DMS153 (cell line): Measurements from ENCODE around the gene LRRFIP2.
"Not testable (repeated sequence)": the region's sequence is repeated elsewhere in the genome, so short reads cannot be mapped to it uniquely, and the experiment has no call there.

Experiments
- DNase-seq: peaks from one replicate; lab custom pipeline; 2025; lab: John Stamatoyannopoulos, UW

The LRRFIP2 gene

GRCh38 chr3:37174532-37175126, at the start of gene LRRFIP2:
Gene LRRFIP2, minus strand, starts transcription at chr3:37174582. Its CDS starts 25,599 bp downstream, at chr3:37148983.
- DNase-seq, result no peak

- no peak for DNase-seq
Measured at GRCh38 chr3:37223576-37223975, 49.2 kb upstream of the LRRFIP2 start.

- DNase-seq, result no peak
Measured at GRCh38 chr3:37223141-37223558, 48.8 kb upstream of the LRRFIP2 start.

- not testable (repeated sequence) for DNase-seq
Measured at GRCh38 chr3:37222542-37222941, 48.2 kb upstream of the LRRFIP2 start.

- no peak for DNase-seq
Measured at GRCh38 chr3:37221407-37221806, 47.0 kb upstream of the LRRFIP2 start.

- peak; percentile 1 for DNase-seq
Measured at GRCh38 chr3:37219266-37219665, 44.9 kb upstream of the LRRFIP2 start.

- no peak for DNase-seq
Measured at GRCh38 chr3:37218206-37218605, 43.8 kb upstream of the LRRFIP2 start.

- no peak for DNase-seq
Measured at GRCh38 chr3:37217098-37217849, 42.9 kb upstream of the LRRFIP2 start.

GRCh38 chr3:37216597-37217097, 42.3 kb upstream of the LRRFIP2 start:
- DNase-seq, result no peak

- DNase-seq, result no peak
Measured at GRCh38 chr3:37214076-37214475, 39.7 kb upstream of the LRRFIP2 start.

- DNase-seq, result no peak
Measured at GRCh38 chr3:37210230-37210629, 35.8 kb upstream of the LRRFIP2 start.

- DNase-seq, result not testable (repeated sequence)
Measured at GRCh38 chr3:37208576-37208975, 34.2 kb upstream of the LRRFIP2 start.

GRCh38 chr3:37208008-37208407, 33.6 kb upstream of the LRRFIP2 start:
- DNase-seq, result not testable (repeated sequence)

- DNase-seq, result not testable (repeated sequence)
Measured at GRCh38 chr3:37206041-37206440, 31.7 kb upstream of the LRRFIP2 start.

GRCh38 chr3:37204314-37204713, 29.9 kb upstream of the LRRFIP2 start:
- DNase-seq, result no peak

- no peak for DNase-seq
Measured at GRCh38 chr3:37202035-37202434, 27.7 kb upstream of the LRRFIP2 start.

GRCh38 chr3:37200141-37200540, 25.8 kb upstream of the LRRFIP2 start:
- DNase-seq, result no peak

- no peak for DNase-seq
Measured at GRCh38 chr3:37198996-37199395, 24.6 kb upstream of the LRRFIP2 start.

GRCh38 chr3:37198547-37198946, 24.2 kb upstream of the LRRFIP2 start:
- DNase-seq, result no peak

GRCh38 chr3:37197810-37198371, 23.5 kb upstream of the LRRFIP2 start:
- no peak for DNase-seq

GRCh38 chr3:37194533-37194932, 20.2 kb upstream of the LRRFIP2 start:
- no peak for DNase-seq

GRCh38 chr3:37190667-37191066, 16.3 kb upstream of the LRRFIP2 start:
- no peak for DNase-seq

- no peak for DNase-seq
Measured at GRCh38 chr3:37189109-37189508, 14.7 kb upstream of the LRRFIP2 start.
